NCI-H1417 (cell line): Measurements from ENCODE around the gene DEGS1.
"Not testable (repeated sequence)": the region's sequence is repeated elsewhere in the genome, so short reads cannot be mapped to it uniquely, and the experiment has no call there.

ENCODE experiments used
- DNase-seq, 3 experiments: peaks; one replicate each; lab custom pipeline; 2025; lab: John Stamatoyannopoulos, UW

Gene DEGS1

DNA sequence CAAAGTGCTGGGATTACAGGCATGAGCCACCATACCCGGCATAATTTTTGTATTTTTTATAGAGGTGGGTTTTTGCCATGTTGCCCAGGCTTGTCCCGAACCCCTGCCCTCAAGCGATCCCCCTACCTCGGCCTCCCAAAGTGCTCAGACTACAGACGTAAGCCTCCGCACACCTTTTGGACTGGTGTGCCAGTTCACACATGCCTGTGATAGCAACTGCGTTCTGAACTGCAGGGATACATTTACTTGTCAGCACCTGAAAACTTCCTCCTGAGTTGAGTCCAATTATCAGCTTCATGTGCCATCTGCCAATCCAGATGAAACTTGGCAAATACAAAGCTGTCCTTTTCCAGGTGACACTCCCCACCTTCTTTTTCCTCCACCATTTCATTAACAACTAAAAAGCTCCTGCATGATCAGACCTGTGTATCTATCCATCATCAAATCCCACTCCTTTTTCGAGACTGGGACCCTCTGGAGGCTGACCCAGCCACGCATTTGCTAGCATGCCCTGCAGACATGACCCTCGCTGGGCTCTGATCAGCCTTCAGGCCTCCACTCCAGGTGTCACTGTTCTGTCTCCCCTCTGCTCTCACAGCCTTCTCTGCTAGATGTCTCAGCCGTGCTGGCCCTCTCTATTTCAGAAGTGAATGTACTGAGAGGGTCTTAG, 2.1 kb upstream of the DEGS1 start:
- no peak for DNase-seq

DNA sequence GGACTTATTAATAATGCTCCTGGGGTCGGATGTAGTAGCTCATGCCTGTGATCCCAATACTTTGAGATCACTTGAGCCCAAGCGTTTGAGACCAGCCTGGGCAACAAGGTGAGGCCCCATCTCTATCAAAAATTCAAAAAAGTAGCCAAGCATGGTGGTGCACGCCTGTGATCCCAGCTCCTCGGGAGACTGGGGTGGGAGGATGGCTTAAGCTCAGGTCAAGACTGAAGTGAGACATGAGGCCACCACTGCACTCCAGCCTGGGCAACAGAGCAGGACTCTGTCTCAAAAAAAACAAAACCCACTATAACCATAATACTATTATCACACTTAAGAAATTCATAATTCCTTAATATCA, 1.6 kb upstream of the DEGS1 start:
- no peak for DNase-seq

DNA sequence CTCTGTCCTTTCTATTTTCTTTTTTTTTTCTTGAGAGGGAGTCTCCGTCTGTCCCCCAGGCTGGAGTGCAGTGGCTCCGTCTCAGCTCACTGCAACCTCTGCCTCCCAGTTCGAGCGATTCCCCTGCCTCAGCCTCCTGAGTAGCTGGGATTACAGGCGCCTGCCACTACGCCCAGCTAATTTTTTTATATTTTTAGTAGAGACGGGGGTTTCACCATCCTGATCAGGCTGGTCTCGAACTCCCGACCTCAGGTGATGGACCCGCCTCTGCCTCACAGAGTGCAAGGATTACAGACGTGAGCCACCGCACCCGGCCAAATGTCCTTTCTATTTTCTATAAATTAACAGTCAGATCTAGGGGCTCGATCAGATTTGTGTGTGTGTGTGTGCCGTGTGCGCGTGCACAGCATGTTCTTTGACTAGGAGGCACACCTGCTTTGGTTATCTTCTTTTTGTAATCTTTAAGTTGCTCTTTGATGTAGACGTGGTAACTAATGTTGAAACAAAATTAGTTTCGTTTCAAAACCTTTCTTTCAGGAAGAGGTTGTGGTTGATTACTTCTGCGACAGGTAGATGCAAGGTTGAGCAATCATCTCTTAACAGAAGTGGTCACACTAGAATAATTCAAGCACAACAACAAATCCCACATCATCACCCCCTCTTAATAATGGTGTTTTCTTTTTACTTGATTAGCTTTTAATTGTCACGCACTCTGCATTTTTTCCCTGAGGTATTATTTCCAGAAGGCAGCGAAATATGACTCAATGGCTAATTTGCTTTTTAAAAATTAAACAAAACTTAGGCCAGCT, 779 bp upstream of the DEGS1 start:
- peak in 2 of 3 experiments; percentile 7 to 66 for DNase-seq

DNA sequence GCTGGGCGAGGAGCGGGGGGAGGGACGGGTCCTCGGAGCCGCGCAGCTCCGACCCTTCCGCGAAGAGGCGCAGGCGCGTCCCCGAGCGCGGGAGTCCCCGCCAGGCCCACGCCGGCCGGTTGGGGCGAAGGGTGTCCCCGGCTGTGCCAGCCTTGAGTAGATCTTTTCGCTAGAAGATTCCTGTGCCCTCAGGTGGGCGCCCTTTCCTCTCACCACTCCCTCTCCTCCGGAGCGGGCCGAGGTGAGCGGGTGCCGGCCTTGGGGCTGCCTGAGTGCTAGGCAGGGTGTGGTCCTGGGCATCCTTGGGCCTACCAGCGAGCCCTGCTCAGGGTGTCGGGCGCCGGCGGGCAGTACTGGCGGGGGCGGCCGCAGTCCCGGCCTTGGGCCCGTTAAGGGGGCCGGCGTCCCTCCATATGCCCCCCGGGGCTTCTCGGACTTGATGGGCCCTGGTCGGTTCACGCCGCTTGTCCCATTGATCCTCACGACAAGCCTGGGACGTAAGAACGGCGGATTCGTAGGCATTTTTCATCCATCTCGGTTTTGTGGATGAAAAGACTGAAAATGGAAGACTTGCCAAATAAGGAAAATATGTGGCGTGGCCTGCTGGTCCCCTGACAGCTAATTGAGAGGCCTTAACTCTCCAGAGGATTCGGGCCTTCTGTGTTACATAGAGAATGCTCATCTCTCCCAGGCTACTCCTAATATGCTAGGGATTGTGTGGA, 712 bp downstream of the DEGS1 start:
- peak; percentile 26 to 94 (median 86) for DNase-seq

DNA sequence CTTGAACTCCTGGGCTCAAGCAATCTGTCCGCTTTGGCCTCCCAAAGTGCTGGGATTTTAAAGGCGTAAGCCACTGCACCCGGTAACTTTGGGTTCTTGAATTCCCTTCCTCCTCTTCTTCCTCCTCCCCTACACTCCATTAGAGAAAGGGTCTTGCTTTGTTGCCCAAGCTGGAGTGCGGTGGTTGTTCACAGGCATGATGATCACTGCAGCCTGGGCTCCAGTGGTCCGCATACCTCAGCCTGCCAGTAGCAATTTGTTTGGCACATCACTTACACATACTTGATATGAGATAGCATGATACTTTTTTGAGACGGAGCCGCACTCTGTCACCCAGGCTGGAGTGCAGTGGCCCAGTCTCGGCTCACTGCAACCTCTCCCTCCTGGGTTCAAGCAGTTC, 2.2 kb downstream of the DEGS1 start:
- no peak for DNase-seq

DNA sequence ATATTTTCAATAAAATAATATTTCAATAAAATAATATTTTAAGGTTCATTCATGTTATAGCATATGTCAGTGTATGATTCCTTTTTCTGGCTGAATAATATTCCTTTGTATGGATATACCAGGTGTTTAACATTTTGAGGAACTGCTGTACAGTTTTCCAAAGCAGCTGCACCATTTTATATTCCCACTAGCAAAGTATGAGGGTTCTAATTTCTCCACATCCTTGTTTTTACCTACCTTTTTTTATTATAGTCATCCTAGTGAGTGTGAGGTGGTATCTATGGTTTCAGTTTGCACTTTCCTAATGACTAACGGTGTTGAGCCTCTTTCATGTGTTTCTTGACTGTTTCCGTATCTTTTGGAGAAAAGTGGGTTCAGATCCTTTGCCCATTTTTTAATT, 5.2 kb downstream of the DEGS1 start:
- no peak for DNase-seq

DNA sequence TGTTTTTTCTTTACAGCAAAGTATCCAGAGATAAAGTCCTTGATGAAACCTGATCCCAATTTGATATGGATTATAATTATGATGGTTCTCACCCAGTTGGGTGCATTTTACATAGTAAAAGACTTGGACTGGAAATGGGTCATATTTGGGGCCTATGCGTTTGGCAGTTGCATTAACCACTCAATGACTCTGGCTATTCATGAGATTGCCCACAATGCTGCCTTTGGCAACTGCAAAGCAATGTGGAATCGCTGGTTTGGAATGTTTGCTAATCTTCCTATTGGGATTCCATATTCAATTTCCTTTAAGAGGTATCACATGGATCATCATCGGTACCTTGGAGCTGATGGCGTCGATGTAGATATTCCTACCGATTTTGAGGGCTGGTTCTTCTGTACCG, 6.5 kb downstream of the DEGS1 start:
- no peak for DNase-seq

DNA sequence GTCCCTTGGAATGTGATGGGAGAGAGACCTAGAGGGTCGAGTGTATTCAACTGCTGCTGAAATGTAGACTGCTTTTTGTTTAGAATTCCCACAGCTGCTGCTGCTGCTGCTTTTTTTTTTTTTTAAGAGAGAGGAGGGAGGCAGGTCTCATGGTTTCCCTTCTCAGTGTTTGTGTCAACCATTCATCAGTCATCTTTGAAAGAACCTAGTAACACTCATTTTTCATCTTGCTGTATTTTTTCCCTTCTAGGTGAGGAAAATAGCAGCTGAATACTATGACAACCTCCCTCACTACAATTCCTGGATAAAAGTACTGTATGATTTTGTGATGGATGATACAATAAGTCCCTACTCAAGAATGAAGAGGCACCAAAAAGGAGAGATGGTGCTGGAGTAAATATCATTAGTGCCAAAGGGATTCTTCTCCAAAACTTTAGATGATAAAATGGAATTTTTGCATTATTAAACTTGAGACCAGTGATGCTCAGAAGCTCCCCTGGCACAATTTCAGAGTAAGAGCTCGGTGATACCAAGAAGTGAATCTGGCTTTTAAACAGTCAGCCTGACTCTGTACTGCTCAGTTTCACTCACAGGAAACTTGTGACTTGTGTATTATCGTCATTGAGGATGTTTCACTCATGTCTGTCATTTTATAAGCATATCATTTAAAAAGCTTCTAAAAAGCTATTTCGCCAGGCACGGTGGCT, 9.2 kb downstream of the DEGS1 start:
- DNase-seq: no peak

DNA sequence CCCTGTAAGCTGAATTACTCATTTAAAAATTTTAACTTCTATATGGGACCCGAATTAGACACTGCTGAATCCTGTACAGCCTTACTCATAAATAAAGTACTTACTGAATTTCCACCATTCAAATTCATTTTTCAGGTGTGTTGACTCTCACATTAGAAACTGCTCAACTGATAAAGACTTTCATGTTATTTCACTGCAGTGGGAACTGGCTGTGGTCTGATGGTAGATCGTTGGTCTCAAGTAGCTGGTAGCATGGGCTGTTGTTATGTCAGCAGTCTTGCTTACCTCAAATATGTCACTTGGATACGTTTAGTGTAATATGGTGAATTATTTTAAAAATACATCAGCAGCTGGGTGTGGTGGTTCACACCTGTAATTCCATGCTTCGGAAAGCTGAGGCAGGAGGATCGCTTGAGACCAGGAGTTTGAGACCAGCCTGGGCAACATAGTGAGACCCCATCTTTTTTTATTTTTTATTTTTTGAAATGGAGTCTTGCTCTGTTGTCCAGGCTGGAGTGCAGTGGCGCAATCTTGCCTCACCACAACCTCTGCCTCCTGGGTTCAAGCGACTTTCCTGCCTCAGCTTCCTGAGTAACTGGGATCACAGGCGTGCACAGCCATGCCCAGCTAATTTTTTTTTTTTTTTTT, 10.4 kb downstream of the DEGS1 start:
- DNase-seq: no peak

DNA sequence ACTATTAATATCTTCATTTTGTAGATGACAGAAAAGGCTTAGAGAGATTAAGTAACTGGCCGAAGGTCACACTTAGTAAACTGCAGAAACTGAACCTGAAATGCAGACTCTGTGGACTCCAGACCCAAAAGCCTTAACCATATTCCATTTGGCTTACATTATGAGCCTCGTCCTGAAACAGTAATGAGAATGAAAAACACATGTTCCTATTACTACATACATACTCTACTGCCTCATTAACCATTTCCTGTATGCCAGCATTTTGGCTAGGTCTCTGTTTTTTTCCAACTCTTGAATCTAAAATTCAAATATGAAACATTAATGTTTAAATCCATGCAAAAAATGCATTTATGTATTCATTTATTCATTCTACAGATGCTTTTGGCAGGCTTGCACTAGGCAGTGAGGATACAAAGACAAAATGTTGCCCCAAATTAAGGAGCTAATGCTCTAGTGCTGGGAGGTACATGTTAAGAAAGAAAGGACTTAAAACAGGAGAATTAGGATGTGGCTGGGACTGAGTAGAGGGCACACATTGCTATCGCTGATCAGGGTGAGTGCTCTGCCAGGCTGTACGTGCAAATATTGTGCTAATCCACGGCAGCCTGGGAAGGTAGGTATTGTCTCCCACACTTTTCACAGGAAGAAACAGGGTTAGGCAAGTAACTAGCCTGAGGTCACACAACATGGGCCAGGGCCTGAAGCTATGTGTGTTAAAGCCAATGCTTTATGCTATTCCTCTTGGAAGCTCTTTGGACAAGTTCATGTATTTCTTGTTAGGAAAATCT, 14.0 kb downstream of the DEGS1 start:
- no peak for DNase-seq

DNA sequence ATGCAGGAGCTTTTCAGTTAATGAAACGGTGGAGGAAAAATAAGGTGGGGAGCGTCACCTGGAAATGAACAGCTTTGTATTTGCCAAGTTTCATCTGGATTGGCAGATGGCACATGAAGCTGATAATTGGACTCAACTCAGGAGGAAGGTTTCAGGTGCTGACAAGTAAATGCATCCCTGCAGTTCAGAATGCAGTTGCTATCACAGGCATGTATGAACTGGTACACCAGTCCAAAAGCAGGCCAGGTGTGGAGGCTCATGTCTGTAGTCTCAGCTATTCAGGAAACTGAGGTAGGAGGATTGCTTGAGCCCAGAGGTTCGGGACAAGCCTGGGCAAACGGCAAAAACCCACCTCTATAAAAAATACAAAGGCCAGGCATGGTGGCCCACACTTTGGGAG, 15.5 kb downstream of the DEGS1 start:
- DNase-seq: peak in 1 of 3 experiments; percentile 17

DNA sequence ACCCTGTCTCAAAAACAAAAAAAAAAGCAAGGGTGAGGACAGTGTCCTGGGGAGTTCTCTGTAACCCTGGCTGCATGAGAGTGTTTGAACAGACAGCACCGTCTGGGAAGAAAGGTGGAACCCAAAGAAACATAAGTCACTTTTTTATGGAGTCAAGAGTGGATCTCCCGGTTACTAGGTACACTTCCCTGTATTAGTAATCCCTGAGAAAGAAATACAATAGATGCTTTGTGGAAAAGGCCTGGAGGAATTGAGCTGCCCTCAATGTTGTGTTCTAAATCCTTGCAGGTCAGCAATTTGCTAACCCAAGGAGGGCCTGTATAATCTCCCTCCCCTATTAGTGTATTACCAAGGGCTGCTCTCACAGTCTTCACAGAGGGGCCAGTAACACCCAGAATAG, 16.6 kb downstream of the DEGS1 start:
- DNase-seq: no peak

DNA sequence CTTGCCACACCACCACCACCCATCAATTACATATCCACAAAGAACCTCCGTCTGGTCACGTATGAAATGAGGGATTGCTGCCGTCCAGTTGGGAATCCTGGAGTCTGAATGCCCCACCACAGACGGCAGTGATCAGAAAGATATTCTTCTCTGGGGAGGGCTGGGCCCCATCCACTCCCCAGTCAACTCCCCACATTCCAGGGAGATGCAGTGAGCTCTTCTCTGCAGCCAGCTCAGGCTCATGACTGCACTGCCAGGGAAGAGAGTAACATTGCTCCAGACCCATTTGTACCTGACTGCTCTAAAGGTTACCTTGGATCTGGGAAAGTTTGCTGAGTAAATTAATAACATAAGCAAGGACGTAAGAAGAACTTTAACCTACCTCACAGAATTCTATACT, 18.3 kb downstream of the DEGS1 start:
- no peak for DNase-seq

DNA sequence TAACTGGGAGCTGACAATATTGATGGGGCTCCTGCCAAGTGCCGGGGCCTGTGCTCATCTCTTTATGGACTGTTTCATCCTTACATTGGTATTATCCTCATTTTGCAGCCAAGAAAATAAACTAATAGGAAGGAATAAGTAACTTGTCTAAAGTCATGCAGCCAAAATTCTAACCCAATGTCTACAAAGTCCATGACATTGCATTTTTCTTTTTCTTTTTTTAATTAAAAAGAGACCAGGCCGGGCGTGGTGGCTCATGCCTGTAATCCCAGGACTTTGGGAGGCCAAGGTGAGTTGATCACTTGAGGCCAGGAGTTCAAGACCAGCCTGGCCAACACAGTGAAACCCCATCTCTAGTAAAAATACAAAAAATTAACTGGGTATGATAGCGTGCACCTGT, 18.8 kb downstream of the DEGS1 start:
- no peak for DNase-seq

DNA sequence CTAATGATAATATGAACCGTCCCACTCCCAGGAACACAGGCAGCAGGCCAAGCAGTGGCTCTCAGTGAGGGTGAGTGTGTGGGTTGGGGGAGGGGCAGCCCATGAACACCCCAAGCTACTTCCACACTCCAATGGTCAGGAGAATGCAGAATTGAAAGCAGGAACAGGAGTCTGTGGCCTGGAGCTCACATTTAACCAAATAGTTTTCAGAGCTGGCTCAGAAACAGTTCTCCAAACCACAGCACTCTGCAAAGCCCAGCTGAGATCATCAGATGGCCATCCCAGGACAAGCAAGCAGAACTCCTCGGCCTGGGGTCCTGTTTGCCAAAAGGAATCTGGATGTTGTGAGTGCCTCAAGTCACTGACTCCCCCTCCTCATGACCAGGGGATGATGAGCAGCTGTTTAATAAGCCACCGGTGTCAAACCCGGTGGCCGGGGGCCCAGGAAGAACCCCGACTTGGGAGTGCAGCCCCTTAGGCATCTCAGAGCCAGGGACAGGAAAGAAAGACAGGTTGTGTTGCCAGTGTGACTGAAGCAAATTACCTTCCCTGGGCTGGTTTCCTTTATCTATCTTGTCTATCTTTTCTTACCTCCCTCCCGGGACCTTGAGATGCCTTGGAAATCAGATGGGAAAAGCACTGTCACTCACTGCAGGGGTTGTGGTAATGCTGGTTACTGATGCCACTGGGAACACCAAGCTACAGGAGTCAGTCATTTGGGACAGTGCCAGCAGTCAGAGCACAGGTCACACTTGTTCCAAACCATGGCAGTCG, 20.4 kb downstream of the DEGS1 start:
- no peak for DNase-seq

DNA sequence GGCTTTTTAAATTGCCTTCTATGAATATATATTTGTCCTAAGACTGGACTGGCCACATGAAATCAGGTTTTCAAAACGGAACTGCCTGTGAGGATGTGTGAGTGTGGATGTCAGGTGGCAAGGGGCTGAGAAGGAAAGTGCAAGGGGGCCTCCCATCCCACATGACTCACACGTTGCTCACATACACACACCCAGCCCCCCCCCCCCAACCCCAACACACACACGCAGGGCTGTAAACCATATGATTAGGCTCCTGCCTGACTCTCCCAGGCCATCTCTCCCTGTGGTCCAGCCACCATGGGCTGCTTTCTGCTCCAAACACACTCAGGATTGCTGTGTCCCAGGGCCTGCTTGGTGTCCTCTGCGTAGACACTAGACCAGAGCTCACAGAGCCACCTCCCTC, 22.4 kb downstream of the DEGS1 start:
- peak in 1 of 3 experiments; percentile 13 for DNase-seq

DNA sequence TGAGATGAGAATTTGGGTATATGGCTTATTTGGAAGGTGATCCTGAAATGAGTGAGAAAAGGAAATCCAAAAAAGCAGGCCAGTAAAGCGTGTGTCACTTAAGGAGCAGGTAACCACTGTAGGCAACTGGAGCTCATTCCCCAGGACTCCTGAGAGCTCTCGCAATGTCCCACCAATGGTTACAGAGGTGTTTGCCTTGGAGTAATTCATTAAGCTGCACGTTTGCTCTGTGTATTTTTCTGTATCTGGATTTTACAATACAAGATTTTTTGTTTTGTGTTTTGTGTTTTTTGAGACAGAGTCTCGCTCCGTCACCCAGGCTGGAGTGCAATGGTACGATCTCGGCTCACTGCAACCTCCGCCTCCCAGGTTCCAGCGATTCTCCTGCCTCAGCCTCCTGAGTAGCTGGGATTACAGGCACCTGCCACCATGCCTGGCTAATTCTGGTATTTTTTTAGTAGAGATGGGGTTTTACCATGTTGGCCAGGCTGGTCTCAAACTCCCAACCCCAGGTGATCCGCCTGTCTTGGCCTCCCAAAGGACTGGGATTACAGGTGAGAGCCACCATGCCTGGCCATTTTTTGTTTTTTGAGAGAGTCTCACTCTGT, 23.0 kb downstream of the DEGS1 start:
- not testable (repeated sequence) for DNase-seq

DNA sequence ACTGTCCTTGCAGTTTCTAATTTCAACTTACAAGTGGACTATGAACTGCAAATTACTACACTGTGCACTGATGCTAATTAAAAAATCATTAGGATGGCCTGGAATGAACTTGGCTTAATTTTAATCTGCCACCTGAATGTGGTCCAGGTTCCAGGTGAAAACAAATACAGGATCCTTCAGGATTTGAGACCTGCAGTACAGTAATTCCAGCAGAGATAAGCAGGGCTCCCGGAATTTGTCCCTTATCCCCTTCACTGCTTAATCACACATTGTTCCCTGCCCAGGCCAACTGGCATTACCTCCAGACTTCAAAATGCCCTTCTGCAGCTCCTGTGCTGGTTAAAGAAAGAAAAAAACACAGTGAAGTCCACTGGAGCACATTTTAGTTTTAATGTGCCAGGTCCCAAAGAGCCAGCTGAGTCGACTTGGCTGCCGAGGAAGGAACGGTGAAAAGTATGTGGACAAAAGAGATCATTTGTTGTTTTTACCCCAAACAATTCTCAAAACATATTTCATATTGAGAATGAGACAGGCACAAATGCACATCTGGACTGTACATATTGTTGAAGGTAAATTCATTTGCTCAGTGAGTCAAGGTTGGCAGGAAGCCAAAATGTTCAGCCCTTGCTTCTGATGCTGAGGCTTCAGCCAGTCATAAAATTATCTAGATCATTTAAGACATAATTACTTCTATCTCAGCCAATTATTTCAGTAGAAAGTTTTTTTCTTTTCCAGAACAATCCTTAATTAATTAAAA, 28.3 kb downstream of the DEGS1 start:
- DNase-seq: peak in 2 of 3 experiments; percentile 62 to 83

DNA sequence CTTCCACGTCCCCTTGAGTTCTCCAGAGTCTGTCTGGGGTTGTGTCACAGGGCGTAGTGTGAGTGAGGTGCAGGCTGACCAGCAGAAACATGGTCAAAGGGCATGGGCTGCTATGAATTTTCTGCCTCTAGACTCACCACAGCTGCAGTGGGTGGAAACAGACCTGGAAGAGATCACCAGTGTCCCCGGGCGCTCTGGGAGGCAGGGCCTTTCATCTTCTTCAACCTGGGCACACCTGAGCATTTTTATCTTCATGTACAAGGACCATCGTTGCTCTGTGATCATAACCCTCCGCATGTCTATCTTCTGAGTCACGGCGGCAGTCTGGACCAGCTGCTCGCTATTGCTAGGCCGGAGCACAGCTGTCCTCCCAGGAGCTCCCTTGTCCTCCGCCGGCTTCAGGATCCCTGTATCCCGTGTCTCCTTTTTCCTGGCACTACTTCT, 29.6 kb downstream of the DEGS1 start:
- no peak for DNase-seq
